Measurements from ENCODE around the gene GFPT2. TPM values are rescaled to one million over a fixed set of nuclear protein-coding genes. Genes with fewer than 3 reads are reported as not detected.
A peak's percentile ranks its signal among the peaks of the same experiment; 100 is the strongest.

Gene GFPT2
- total RNA-seq, 1 donor from 2014 or later: 20.4 TPM

GRCh38 chr5:180333661-180334060, 19.5 kb downstream of the GFPT2 start:
- no peaks in the 10 kb centered on the region for H3K9me3 ChIP-seq
- H3K4me1 ChIP-seq: peaks cover 5% of the 10 kb centered on the region
- TF ChIP-seq CTCF (IDR thresholded peaks at IDR 0.05): no peak
- ATAC-seq (no peak), DNase-seq (no peak)
- no peak overlapping the region for H3K27ac ChIP-seq
- no peaks in the 10 kb centered on the region for H3K27me3 ChIP-seq
- no peak overlapping the region for H3K4me3 ChIP-seq
- intact Hi-C loops (cut with DNase I): no loop called here
- no peaks in the 10 kb centered on the region for H3K36me3 ChIP-seq

GRCh38 chr5:180332861-180333260, 20.3 kb downstream of the GFPT2 start:
- ATAC-seq (no peak), DNase-seq (no peak)
- Histone ChIP-seq H3K27me3 (no peaks in the 10 kb centered on the region), H3K27ac (no peak overlapping the region), H3K9me3 (no peaks in the 10 kb centered on the region), H3K4me3 (no peak overlapping the region), H3K4me1 (peaks cover 5% of the 10 kb centered on the region), H3K36me3 (no peaks in the 10 kb centered on the region)
- no peak for TF ChIP-seq CTCF (IDR thresholded peaks at IDR 0.05)
- intact Hi-C loops (cut with DNase I): no loop called here

GRCh38 chr5:180332051-180332517, 21.1 kb downstream of the GFPT2 start:
- Histone ChIP-seq H3K4me3 (no peak overlapping the region), H3K36me3 (no peaks in the 10 kb centered on the region), H3K4me1 (peaks cover 5% of the 10 kb centered on the region), H3K27ac (peak overlapping the region; percentile 71), H3K9me3 (no peaks in the 10 kb centered on the region), H3K27me3 (no peaks in the 10 kb centered on the region)
- ATAC-seq (no peak), DNase-seq (no peak)
- intact Hi-C loops (cut with DNase I): no loop called here
- no peak for TF ChIP-seq CTCF (IDR thresholded peaks at IDR 0.05)

- peak overlapping the region; percentile 71 for H3K27ac ChIP-seq
- no peaks in the 10 kb centered on the region for H3K9me3 ChIP-seq
- ATAC-seq: no peak
- no peaks in the 10 kb centered on the region for H3K36me3 ChIP-seq
- no peak for TF ChIP-seq CTCF (IDR thresholded peaks at IDR 0.05)
- no peak for DNase-seq
- H3K27me3 ChIP-seq: no peaks in the 10 kb centered on the region
- H3K4me3 ChIP-seq: no peak overlapping the region
- intact Hi-C loops (cut with DNase I): no loop called here
- peaks cover 5% of the 10 kb centered on the region for H3K4me1 ChIP-seq
These were observed 21.5 kb downstream of the GFPT2 start for GRCh38 chr5:180331647-180331950.

- no peaks in the 10 kb centered on the region for H3K36me3 ChIP-seq
- DNase-seq (no peak), ATAC-seq (peak; percentile 55)
- H3K27ac ChIP-seq: peak overlapping the region; percentile 71
- H3K4me1 ChIP-seq: peaks cover 5% of the 10 kb centered on the region
- H3K9me3 ChIP-seq: no peaks in the 10 kb centered on the region
- no peak for TF ChIP-seq CTCF (IDR thresholded peaks at IDR 0.05)
- intact Hi-C loops (cut with DNase I): no loop called here
- no peaks in the 10 kb centered on the region for H3K27me3 ChIP-seq
- no peak overlapping the region for H3K4me3 ChIP-seq
These were observed 22.1 kb downstream of the GFPT2 start for GRCh38 chr5:180330810-180331646.

Data from upper lobe of right lung (tissue), 1 donor.